Esophagus muscularis mucosa (tissue), 4 donors: ENCODE measurements around the gene STK24. TPM values are rescaled to one million over a fixed set of nuclear protein-coding genes. Genes with fewer than 3 reads are reported as not detected.
A peak's percentile ranks its signal among the peaks of the same experiment; 100 is the strongest.

Source experiments
- DNase-seq: peaks from one replicate; pipeline ENCODE4 v3.0.0-alpha.2; 2017; ENCODE audit errors: extremely low spot score
- H3K27ac ChIP-seq, 4 donors: fragments of 200-600 bp; sonication (generic); replicated peaks in 1 of 4; 1 replicate in 3 of 4; 2 replicates in 1 of 4; pipeline ENCODE4 v1.5.1; 2016 to 2019; ENCODE audit warnings: mild to moderate bottlenecking in 1 of 4
- H3K27me3 ChIP-seq, 4 donors: fragments of 200-600 bp; sonication (generic); one replicate each; pipeline versions ENCODE4 v1.5.1 to v1.6.0; 2016 to 2019
- H3K36me3 ChIP-seq, 4 donors: fragments of 200-600 bp; sonication (generic); one replicate each; pipeline ENCODE4 v1.5.1; 2016 to 2019
- H3K4me1 ChIP-seq, 4 donors: fragments of 200-600 bp; sonication (generic); one replicate each; pipeline ENCODE4 v1.5.1; 2016 to 2019
- H3K4me3 ChIP-seq, 4 donors: fragments of 200-600 bp; sonication (generic); 1 replicate in 2 of 4; 2 replicates in 2 of 4; pipeline ENCODE4 v1.5.1; 2016 to 2019; ENCODE audit warnings: mild to moderate bottlenecking in 4 of 4, moderate library complexity in 1 of 4
- H3K9me3 ChIP-seq, 4 donors: fragments of 200-600 bp; sonication (generic); 1 replicate in 3 of 4; 2 replicates in 1 of 4; pipeline ENCODE4 v1.5.1; 2016 to 2019
- EP300 ChIP-seq: sonication (generic); formaldehyde crosslinking; IDR thresholded peaks from one replicate; pipeline ENCODE4 v1.6.1; 2017; ENCODE audit warnings: antibody characterized with exemption
- POLR2A ChIP-seq: fragments of 450-650 bp; IDR thresholded peaks from one replicate; pipeline ENCODE4 v1.6.1; 2017; ENCODE audit warnings: antibody characterized with exemption, moderate library complexity, mild to moderate bottlenecking, low read depth
- POLR2AphosphoS5 ChIP-seq, 2 donors: sonication (generic); formaldehyde crosslinking; IDR thresholded peaks; one replicate each; pipeline ENCODE4 v1.6.1; 2017; ENCODE audit warnings: antibody characterized with exemption in 2 of 2
- WGBS: methylation state at CpG from one replicate; pipeline ENCODE4 v1.1.5; 2018; 5-methylcytosine and 5-hydroxymethylcytosine counted together
- intact Hi-C: fragments of 100-400 bp; cut with DNase I; formaldehyde crosslinking; loops from one replicate; pipeline ENCODE4 v1.15.1; 2023
- total RNA-seq, 4 donors: library from RNA; depleted of rRNA; stranded (reverse); fragments of >200 nt; gene quantifications; one replicate each; pipeline versions ENCODE4 v1.1.0 to v1.2.1, GENCODE V29; 2016
- TF ChIP-seq, protein P1 (sequence below), 3 experiments: fragments of 200-600 bp in 2 of 3; fragments of 450-650 bp in 1 of 3; sonication (generic) in 2 of 3; IDR thresholded peaks; one replicate each; pipeline ENCODE4 v1.5.1; 2017 to 2019; ENCODE audit warnings: antibody characterized with exemption in 3 of 3, mild to moderate bottlenecking in 2 of 3, moderate library complexity in 1 of 3

STK24 gene
- total RNA-seq, 4 donors from 2014 or later, result 61.9 to 108 (median 96.7) TPM

DNA sequence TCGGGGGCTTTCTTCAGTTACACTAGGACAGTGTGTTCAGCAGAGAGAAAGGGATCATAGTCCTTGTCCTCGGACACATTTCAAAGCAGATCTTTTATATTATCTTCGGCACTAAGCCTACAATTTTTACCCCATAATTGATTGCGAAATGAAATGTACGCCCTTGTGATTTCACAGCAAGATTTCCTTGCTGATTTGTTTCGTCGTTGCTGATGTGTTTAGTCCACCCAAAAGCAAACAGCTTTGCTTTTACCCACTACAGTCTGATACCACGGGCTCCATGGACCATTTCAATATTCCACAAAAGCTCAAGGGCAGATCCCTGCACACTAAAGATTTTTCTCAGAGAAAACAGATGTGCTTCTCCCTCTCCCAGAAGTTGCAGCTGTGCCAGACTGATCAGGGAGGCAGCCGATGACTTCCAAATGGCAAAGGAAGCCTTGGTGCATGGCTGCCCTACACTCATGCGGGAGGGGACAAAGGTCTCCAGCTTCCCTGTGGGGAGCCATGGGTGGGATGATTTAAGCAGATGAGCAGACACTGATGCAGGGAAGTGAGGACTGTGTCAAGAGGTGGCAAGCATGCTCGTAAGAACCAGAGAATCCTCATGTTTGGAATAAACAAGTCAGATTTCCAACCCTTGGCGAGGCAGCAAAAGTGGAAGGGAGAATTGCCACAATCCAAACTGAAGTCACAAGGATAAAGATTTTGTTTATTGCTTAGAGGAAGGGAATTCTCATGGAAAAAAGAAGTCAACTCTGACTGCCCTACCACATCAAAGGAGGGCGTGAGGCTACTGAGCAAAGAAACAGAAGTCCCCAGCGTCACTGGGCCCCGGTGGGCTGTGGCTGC, 81.1 kb downstream of the STK24 start:
- WGBS, result 57% methylated on average over 13 of the region's 15 CpGs

DNA sequence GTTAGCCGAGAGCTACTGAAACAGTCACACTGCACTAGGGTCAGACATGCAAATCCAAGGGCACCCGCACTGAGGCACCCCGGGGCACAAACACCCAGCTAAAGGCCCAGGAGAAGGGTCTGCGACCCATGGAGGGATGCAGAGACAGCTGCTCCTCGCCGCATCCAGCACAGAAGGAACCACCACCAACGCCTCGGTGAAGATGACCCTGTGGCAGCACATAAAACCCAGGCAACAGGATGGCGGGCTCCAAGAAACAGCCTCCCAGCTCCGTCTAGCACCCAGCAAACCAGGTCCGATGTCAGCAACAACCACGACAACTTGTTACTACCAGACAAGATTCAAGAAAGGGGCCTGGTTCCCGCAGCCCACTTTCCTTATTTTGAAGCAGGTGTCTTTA, 82.1 kb downstream of the STK24 start:
- no peaks in the 10 kb centered on the region for H3K27me3 ChIP-seq
- H3K9me3 ChIP-seq, result no peaks in the 10 kb centered on the region
- 90% methylated on average over 8 of the region's 13 CpGs for WGBS
- no peak overlapping the region for H3K4me3 ChIP-seq
- intact Hi-C loops, result loop anchor here (5.0 kb wide), 1 partner anchor 83 kb away; the partner anchor contains the start of gene STK24
- DNase-seq, result no peak
- peak overlapping the region; percentile 62 to 74 (median 70) for H3K27ac ChIP-seq
- TF ChIP-seq POLR2AphosphoS5 (IDR thresholded peaks at IDR 0.05), result no peak
- TF ChIP-seq, protein P1, sequence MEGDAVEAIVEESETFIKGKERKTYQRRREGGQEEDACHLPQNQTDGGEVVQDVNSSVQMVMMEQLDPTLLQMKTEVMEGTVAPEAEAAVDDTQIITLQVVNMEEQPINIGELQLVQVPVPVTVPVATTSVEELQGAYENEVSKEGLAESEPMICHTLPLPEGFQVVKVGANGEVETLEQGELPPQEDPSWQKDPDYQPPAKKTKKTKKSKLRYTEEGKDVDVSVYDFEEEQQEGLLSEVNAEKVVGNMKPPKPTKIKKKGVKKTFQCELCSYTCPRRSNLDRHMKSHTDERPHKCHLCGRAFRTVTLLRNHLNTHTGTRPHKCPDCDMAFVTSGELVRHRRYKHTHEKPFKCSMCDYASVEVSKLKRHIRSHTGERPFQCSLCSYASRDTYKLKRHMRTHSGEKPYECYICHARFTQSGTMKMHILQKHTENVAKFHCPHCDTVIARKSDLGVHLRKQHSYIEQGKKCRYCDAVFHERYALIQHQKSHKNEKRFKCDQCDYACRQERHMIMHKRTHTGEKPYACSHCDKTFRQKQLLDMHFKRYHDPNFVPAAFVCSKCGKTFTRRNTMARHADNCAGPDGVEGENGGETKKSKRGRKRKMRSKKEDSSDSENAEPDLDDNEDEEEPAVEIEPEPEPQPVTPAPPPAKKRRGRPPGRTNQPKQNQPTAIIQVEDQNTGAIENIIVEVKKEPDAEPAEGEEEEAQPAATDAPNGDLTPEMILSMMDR (IDR thresholded peaks at IDR 0.05), result no peak
- no peak for TF ChIP-seq POLR2A
- TF ChIP-seq EP300, result no peak
- H3K4me1 ChIP-seq, result peaks cover 38 to 89% (median 87%) of the 10 kb centered on the region in 4 donors
- H3K36me3 ChIP-seq, result peaks cover 0 to 8% (median 0%) of the 10 kb centered on the region in 4 donors

More for the DNA sequence above, 81.1 kb downstream of the STK24 start:
- DNase-seq, result no peak
- H3K4me3 ChIP-seq, result peak overlapping the region; percentile 0 to 32 (median 14)
- peaks cover 28 to 87% (median 82%) of the 10 kb centered on the region in 4 donors for H3K4me1 ChIP-seq
- H3K9me3 ChIP-seq, result no peaks in the 10 kb centered on the region
- peaks cover 0 to 8% (median 0%) of the 10 kb centered on the region in 4 donors for H3K36me3 ChIP-seq
- TF ChIP-seq POLR2A (no peak), EP300 (no peak), POLR2AphosphoS5 (IDR thresholded peaks at IDR 0.05) (peak in 1 of 2 donors; percentile 26)
- TF ChIP-seq, protein P1 (IDR thresholded peaks at IDR 0.05), result no peak
- intact Hi-C loops, result loop anchor here (5.0 kb wide), 1 partner anchor 81 kb away; the partner anchor contains the start of gene STK24
- H3K27ac ChIP-seq, result peak overlapping the region; percentile 68 to 79 (median 72)
- no peaks in the 10 kb centered on the region for H3K27me3 ChIP-seq

DNA sequence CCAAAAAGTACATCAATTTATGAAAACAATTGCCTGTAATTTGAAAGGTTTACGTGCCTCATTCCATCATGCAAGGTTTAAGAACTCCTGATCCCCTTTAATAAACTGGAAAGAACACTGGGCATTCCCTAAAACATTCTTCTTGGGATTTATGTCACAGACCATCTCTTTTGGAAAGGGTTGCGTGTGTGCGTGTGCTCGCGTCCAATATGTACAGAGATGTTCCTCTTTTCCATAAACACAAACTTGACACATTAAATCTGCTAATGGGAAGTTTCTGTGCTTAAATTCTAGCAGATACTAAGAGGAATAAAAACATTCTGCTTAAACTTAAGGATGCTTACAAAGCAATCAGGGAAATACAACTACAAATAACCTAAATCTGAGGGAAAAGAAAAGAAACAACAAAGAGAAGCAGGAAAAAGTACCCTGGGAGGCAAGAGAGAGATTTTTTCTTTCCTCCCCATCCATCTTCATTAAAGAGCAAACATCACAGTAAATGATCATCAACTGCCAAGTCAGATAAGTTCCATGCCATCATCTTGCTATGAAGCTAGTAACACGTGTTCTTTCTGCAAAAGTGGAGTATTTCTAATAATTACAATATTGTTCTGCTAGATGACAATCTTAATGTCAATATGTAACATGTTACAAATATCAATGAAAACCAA, 83.7 kb downstream of the STK24 start:
- Histone ChIP-seq H3K4me1 (peaks cover 48 to 98% (median 97%) of the 10 kb centered on the region in 4 donors), H3K27ac (peak overlapping the region in 3 of 4 donors; percentile 6 to 54 (median 52)), H3K27me3 (no peaks in the 10 kb centered on the region), H3K9me3 (no peaks in the 10 kb centered on the region), H3K36me3 (no peaks in the 10 kb centered on the region), H3K4me3 (no peak overlapping the region)
- TF ChIP-seq, protein P1 (IDR thresholded peaks at IDR 0.05), result no peak
- TF ChIP-seq POLR2AphosphoS5 (IDR thresholded peaks at IDR 0.05), result peak in 1 of 2 donors; percentile 41
- intact Hi-C loops, result no loop called here
- DNase-seq, result no peak
- 42% methylated on average over 6 of the region's 6 CpGs for WGBS

DNA sequence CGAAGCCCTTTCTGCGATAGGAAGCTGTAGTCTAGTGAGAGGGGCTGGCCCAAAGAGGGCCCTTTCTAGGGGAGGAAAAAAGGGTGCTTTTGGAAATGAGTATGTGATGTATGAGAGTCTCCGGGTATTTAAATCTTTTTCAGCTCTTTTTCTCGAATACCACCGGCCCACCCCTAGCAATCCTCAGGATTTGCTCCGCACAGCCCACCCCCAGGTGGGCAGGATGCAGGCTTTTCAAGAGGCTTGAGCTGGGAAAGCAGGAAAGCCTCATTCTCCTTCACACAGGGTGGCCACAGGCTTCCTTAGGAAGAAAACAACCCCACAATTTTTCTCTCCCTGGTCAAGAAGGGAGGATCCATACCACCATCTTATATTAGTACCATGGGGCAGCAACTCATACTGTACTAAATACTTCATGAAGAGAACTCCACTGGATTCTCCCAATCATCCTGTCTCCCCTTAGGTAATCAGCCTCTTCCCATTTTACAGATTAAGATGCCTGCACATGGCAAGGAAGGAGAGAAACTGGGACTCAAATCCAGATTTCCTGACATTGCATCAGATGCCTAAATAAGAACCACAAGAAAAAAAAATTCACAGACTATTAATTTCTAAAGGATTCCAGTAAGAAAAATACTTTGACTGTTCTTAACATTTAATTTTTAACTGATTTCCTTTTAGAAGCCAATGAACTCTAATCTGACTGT, 84.4 kb downstream of the STK24 start:
- Histone ChIP-seq H3K4me1 (peaks cover 49 to 99% (median 98%) of the 10 kb centered on the region in 4 donors), H3K4me3 (no peak overlapping the region), H3K27ac (peak overlapping the region; percentile 6 to 54 (median 52)), H3K27me3 (no peaks in the 10 kb centered on the region), H3K36me3 (no peaks in the 10 kb centered on the region), H3K9me3 (no peaks in the 10 kb centered on the region)
- TF ChIP-seq EP300, result no peak
- no peak for TF ChIP-seq POLR2AphosphoS5 (IDR thresholded peaks at IDR 0.05)
- TF ChIP-seq, protein P1 (IDR thresholded peaks at IDR 0.05), result no peak
- TF ChIP-seq POLR2A, result no peak
- 78% methylated on average over 6 of the region's 6 CpGs for WGBS
- DNase-seq, result no peak
- intact Hi-C loops, result no loop called here
